ENCODE results near the gene HPS1. TPM values are rescaled to one million over a fixed set of nuclear protein-coding genes. Genes with fewer than 3 reads are reported as not detected.

The HPS1 gene
- total RNA-seq, 1 donor from 2014 or later: 86.3 TPM

- no peaks in the 10 kb centered on the region for H3K9me3 ChIP-seq
- no peak overlapping the region for H3K27ac ChIP-seq
- H3K27me3 ChIP-seq (ENCODE audit: low read depth): no peaks in the 10 kb centered on the region
- no peak for DNase-seq
- intact Hi-C loops (cut with DNase I): no loop called here
- no peak for TF ChIP-seq CTCF (IDR thresholded peaks at IDR 0.05)
- no peaks in the 10 kb centered on the region for H3K36me3 ChIP-seq
- H3K4me3 ChIP-seq: no peak overlapping the region
- no peaks in the 10 kb centered on the region for H3K4me1 ChIP-seq
- ATAC-seq: no peak
Observed at GRCh38 chr10:98486421-98486820, 39.7 kb upstream of the HPS1 start.

- TF ChIP-seq CTCF (IDR thresholded peaks at IDR 0.05): no peak
Observed at GRCh38 chr10:98485959-98486358, 39.2 kb upstream of the HPS1 start.

DNA sequence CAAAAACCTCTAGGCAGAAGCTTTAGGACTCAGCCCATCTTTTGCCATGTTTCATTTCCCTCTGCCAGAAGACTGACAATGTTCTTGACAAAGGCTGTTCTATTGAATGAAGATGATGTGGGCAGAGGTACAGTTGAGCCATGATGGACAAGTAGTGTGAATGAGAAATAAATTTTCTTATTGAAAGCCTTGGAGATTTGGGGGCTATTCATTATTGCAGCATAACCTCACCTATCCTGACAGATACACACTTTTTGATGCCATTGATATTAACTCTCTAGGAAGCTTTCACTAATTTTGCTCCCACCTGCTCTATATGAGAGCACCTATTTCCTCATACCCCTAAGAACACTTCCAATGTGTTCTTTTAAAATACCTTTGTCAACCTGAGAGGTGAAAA, 36.9 kb upstream of the HPS1 start:
- no peak for DNase-seq
- no peaks in the 10 kb centered on the region for H3K27me3 ChIP-seq (ENCODE audit: low read depth)
- intact Hi-C loops (cut with DNase I): no loop called here
- TF ChIP-seq CTCF (IDR thresholded peaks at IDR 0.05): no peak
- ATAC-seq: no peak
- no peaks in the 10 kb centered on the region for H3K4me1 ChIP-seq
- no peaks in the 10 kb centered on the region for H3K9me3 ChIP-seq
- no peak overlapping the region for H3K27ac ChIP-seq
- no peaks in the 10 kb centered on the region for H3K36me3 ChIP-seq
- H3K4me3 ChIP-seq: no peak overlapping the region

More at GRCh38 chr10:98485959-98486358, 39.2 kb upstream of the HPS1 start:
- ATAC-seq (no peak), DNase-seq (no peak)
- H3K9me3 ChIP-seq: no peaks in the 10 kb centered on the region
- no peak overlapping the region for H3K4me3 ChIP-seq
- no peak overlapping the region for H3K27ac ChIP-seq
- H3K4me1 ChIP-seq: no peaks in the 10 kb centered on the region
- H3K36me3 ChIP-seq: no peaks in the 10 kb centered on the region
- no peaks in the 10 kb centered on the region for H3K27me3 ChIP-seq (ENCODE audit: low read depth)
- intact Hi-C loops (cut with DNase I): no loop called here

GRCh38 chr10:98482096-98482495, 35.4 kb upstream of the HPS1 start:
- Histone ChIP-seq H3K9me3 (no peaks in the 10 kb centered on the region), H3K4me3 (no peak overlapping the region), H3K27me3 (ENCODE audit: low read depth) (no peaks in the 10 kb centered on the region), H3K27ac (no peak overlapping the region), H3K36me3 (no peaks in the 10 kb centered on the region), H3K4me1 (no peaks in the 10 kb centered on the region)
- intact Hi-C loops (cut with DNase I): no loop called here
- DNase-seq: no peak
- no peak for ATAC-seq
- no peak for TF ChIP-seq CTCF (IDR thresholded peaks at IDR 0.05)

GRCh38 chr10:98481404-98481945, 34.7 kb upstream of the HPS1 start:
- H3K27ac ChIP-seq: no peak overlapping the region
- intact Hi-C loops (cut with DNase I): no loop called here
- DNase-seq: no peak
- H3K4me1 ChIP-seq: no peaks in the 10 kb centered on the region
- ATAC-seq: no peak
- TF ChIP-seq CTCF (IDR thresholded peaks at IDR 0.05): no peak
- no peaks in the 10 kb centered on the region for H3K9me3 ChIP-seq
- no peak overlapping the region for H3K4me3 ChIP-seq
- H3K36me3 ChIP-seq: no peaks in the 10 kb centered on the region
- H3K27me3 ChIP-seq (ENCODE audit: low read depth): no peaks in the 10 kb centered on the region
